Neural progenitor cell (in vitro differentiated cells): ENCODE results near the gene ACOXL. TPM values are rescaled to one million over a fixed set of nuclear protein-coding genes. Genes with fewer than 3 reads are reported as not detected.
A peak's percentile ranks its signal among the peaks of the same experiment; 100 is the strongest.

Experiments used
- DNase-seq: peaks from one replicate; pipeline ENCODE4 v3.0.0-alpha.2; 2016; ENCODE audit warnings: low spot score
- H2AFZ ChIP-seq: fragments of 200-600 bp; sonication (generic); replicated peaks from 2 replicates; pipeline ENCODE4 v1.6.1; 2016; ENCODE audit warnings: antibody characterized with exemption
- H3F3A ChIP-seq: fragments of 200-600 bp; sonication (generic); 2 replicates; pipeline ENCODE4 v1.6.1; 2016; ENCODE audit warnings: antibody characterized with exemption, low read depth
- H3K27ac ChIP-seq: fragments of 200-600 bp; sonication (generic); 2 replicates; pipeline ENCODE4 v1.5.1; 2016; ENCODE audit warnings: mild to moderate bottlenecking
- H3K27me3 ChIP-seq: fragments of 200-600 bp; sonication (generic); 2 replicates; pipeline ENCODE4 v1.6.1; 2016; ENCODE audit warnings: mild to moderate bottlenecking, moderate library complexity
- H3K36me3 ChIP-seq: fragments of 200-600 bp; sonication (generic); 2 replicates; pipeline ENCODE4 v1.5.1; 2016
- H3K4me1 ChIP-seq: fragments of 200-600 bp; sonication (generic); 2 replicates; pipeline ENCODE4 v1.6.1; 2016; ENCODE audit warnings: mixed run types
- H3K4me2 ChIP-seq: fragments of 200-600 bp; sonication (generic); 2 replicates; pipeline ENCODE4 v1.6.1; 2016
- H3K4me3 ChIP-seq: fragments of 200-600 bp; sonication (generic); 2 replicates; pipeline ENCODE4 v1.5.1; 2016
- H3K79me2 ChIP-seq: fragments of 200-600 bp; sonication (generic); 2 replicates; pipeline ENCODE4 v1.6.1; 2016; ENCODE audit warnings: low read depth
- H3K9ac ChIP-seq: fragments of 200-600 bp; sonication (generic); 2 replicates; pipeline ENCODE4 v1.6.1; 2016
- H3K9me3 ChIP-seq: fragments of 200-600 bp; sonication (generic); 2 replicates; pipeline ENCODE4 v1.5.1; 2016; ENCODE audit warnings: low read depth
- H4K20me1 ChIP-seq: fragments of 200-600 bp; sonication (generic); 2 replicates; pipeline ENCODE4 v1.6.1; 2016; ENCODE audit warnings: low read depth
- H3K27ac Mint-ChIP-seq: 3 replicates; pipeline ENCODE4 v1.8.0; 2021; ENCODE audit warnings: mixed read lengths
- H3K27me3 Mint-ChIP-seq: 2 replicates; pipeline ENCODE4 v1.8.0; 2022; ENCODE audit warnings: low read depth, mild to moderate bottlenecking, inconsistent platforms, moderate library complexity, mixed read lengths; ENCODE audit not compliant: insufficient read depth
- H3K36me3 Mint-ChIP-seq: 3 replicates; pipeline ENCODE4 v1.8.0; 2021; ENCODE audit warnings: mixed read lengths
- H3K4me1 Mint-ChIP-seq: 3 replicates; pipeline ENCODE4 v1.8.0; 2021; ENCODE audit warnings: mixed read lengths
- H3K4me3 Mint-ChIP-seq: 3 replicates; pipeline ENCODE4 v1.8.0; 2021; ENCODE audit warnings: mild to moderate bottlenecking, moderate library complexity, mixed read lengths
- H3K9me3 Mint-ChIP-seq: 3 replicates; pipeline ENCODE4 v1.8.0; 2020; ENCODE audit warnings: mixed read lengths
- EZH2 ChIP-seq: fragments of 200-600 bp; sonication (generic); IDR thresholded peaks from 2 replicates; pipeline ENCODE4 v1.6.1; 2017; ENCODE audit warnings: antibody characterized with exemption, mild to moderate bottlenecking, moderate library complexity
- EZH2phosphoT487 ChIP-seq: fragments of 200-600 bp; sonication (generic); IDR thresholded peaks from 2 replicates; pipeline ENCODE4 v1.6.1; 2017; ENCODE audit warnings: antibody characterized with exemption
- total RNA-seq: library from RNA; depleted of rRNA; stranded (reverse); fragments of >200 nt; gene quantifications from 2 replicates; pipeline ENCODE4 v1.2.3, GENCODE V29; 2015; ENCODE audit warnings: low replicate concordance
- TF ChIP-seq, protein P1 (sequence below): fragments of 200-600 bp; sonication (generic); IDR thresholded peaks from 2 replicates; pipeline ENCODE4 v1.5.1; 2017; ENCODE audit warnings: antibody characterized with exemption, mild to moderate bottlenecking

The ACOXL gene
- total RNA-seq, 1 donor from 2014 or later = 2.9 TPM

DNA sequence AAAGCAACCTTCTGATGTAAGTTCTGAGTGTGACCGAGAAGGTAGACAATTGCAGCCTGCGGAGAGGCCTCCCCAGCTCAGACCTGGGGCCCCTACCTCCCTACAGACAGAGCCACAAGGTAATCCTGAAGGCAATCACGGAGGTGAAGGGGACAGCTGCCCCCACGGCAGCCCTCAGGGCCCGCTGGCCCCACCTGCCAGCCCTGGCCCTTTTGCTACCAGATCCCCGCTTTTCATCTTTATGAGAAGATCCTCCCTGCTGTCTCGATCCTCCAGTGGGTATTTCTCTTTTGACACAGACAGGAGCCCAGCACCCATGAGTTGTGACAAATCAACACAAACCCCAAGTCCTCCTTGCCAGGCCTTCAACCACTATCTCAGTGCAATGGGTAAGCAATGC lies 391.4 kb downstream of the ACOXL start:
- peaks cover 36% of the 10 kb centered on the region for H3K4me1 ChIP-seq
- Mint-ChIP-seq H3K4me1 (peaks cover 38% of the 10 kb centered on the region), H3K4me3 (peak overlapping the region; percentile 93), H3K36me3 (peaks cover 43% of the 10 kb centered on the region), H3K27ac (no peak overlapping the region), H3K27me3 (peaks cover 19% of the 10 kb centered on the region), H3K9me3 (no peaks in the 10 kb centered on the region)
- H2AFZ ChIP-seq = no peak overlapping the region
- no peak for TF ChIP-seq EZH2phosphoT487
- TF ChIP-seq, protein P1, sequence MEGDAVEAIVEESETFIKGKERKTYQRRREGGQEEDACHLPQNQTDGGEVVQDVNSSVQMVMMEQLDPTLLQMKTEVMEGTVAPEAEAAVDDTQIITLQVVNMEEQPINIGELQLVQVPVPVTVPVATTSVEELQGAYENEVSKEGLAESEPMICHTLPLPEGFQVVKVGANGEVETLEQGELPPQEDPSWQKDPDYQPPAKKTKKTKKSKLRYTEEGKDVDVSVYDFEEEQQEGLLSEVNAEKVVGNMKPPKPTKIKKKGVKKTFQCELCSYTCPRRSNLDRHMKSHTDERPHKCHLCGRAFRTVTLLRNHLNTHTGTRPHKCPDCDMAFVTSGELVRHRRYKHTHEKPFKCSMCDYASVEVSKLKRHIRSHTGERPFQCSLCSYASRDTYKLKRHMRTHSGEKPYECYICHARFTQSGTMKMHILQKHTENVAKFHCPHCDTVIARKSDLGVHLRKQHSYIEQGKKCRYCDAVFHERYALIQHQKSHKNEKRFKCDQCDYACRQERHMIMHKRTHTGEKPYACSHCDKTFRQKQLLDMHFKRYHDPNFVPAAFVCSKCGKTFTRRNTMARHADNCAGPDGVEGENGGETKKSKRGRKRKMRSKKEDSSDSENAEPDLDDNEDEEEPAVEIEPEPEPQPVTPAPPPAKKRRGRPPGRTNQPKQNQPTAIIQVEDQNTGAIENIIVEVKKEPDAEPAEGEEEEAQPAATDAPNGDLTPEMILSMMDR = no peak
- TF ChIP-seq EZH2 = no peak
- H3K9me3 ChIP-seq = no peaks in the 10 kb centered on the region
- DNase-seq = no peak
- H3K27me3 ChIP-seq = peaks cover 16% of the 10 kb centered on the region
- no peak overlapping the region for H3K27ac ChIP-seq
- H3K4me2 ChIP-seq = peak overlapping the region; percentile 85
- H3K36me3 ChIP-seq = peaks cover 39% of the 10 kb centered on the region
- H3K4me3 ChIP-seq = peak overlapping the region; percentile 95
- peaks cover 23% of the 10 kb centered on the region for H3F3A ChIP-seq
- peaks cover 76% of the 10 kb centered on the region for H3K79me2 ChIP-seq
- H4K20me1 ChIP-seq = peaks cover 76% of the 10 kb centered on the region
- peak overlapping the region; percentile 74 for H3K9ac ChIP-seq

DNA sequence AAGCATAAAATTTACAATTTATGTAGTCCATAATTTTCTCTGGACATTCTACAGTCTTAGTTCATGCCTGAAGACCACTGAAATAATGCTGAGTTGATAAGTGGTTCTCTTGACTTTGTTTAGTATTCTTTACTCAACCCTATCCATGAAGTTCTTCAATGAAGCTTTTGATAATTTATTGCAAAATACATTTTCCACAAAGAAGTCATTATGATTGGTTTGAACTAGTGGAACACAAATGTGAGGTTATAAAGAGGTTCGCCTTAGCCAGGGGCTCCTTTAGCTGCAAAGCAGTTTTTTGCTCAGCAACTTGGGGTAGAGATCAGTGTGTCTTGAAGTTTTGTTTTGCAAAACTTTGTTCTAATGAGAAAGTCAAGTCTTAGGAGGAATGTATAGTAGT lies 394.2 kb downstream of the ACOXL start:
- peaks cover 1% of the 10 kb centered on the region for H3K27me3 Mint-ChIP-seq
- no peak overlapping the region for H3K27ac ChIP-seq
- H3K4me3 Mint-ChIP-seq = no peak overlapping the region

DNA sequence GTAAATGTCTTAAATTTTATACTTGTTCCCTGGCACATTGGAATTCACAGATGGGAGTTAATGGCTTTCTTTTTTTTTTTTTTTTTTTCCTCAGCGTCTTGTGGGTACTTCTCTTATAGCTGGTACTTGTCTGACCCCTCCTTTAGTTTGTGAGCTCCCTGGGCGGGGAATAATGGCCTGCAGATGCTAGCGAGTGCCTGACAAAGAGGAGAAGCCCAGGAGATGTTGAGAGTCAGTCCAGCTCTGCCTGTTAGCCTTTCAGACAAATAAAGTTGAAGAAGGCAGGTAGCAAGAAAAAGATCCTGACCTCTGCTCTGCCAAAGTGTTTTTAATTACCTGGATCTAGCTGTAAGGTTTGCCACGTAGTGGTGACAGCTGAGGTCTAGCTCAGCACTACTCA lies 395.0 kb downstream of the ACOXL start:
- no peaks in the 10 kb centered on the region for H3K27me3 Mint-ChIP-seq
- H3F3A ChIP-seq = peaks cover 8% of the 10 kb centered on the region

More for the DNA sequence above, 394.2 kb downstream of the ACOXL start:
- DNase-seq = no peak
- Histone ChIP-seq H4K20me1 (peaks cover 94% of the 10 kb centered on the region), H3K36me3 (peaks cover 55% of the 10 kb centered on the region), H3K79me2 (peaks cover 97% of the 10 kb centered on the region), H3K27me3 (no peaks in the 10 kb centered on the region), H3F3A (peaks cover 8% of the 10 kb centered on the region), H3K4me1 (peaks cover 30% of the 10 kb centered on the region), H3K9me3 (no peaks in the 10 kb centered on the region), H3K9ac (no peak overlapping the region), H3K4me3 (peak overlapping the region; percentile 15), H3K4me2 (peak overlapping the region; percentile 48), H2AFZ (no peak overlapping the region)
- no peak for TF ChIP-seq EZH2
- TF ChIP-seq EZH2phosphoT487 = no peak
- TF ChIP-seq, protein P1 = no peak
- Mint-ChIP-seq H3K9me3 (no peaks in the 10 kb centered on the region), H3K36me3 (peaks cover 63% of the 10 kb centered on the region), H3K27ac (no peak overlapping the region), H3K4me1 (peaks cover 37% of the 10 kb centered on the region)

More for the DNA sequence above, 395.0 kb downstream of the ACOXL start:
- no peak overlapping the region for H2AFZ ChIP-seq
- no peak overlapping the region for H3K4me3 ChIP-seq
- peaks cover 94% of the 10 kb centered on the region for H4K20me1 ChIP-seq
- H3K9ac ChIP-seq = no peak overlapping the region
- H3K36me3 ChIP-seq = peaks cover 56% of the 10 kb centered on the region
- H3K4me1 ChIP-seq = peaks cover 30% of the 10 kb centered on the region
- DNase-seq = no peak
- peaks cover 98% of the 10 kb centered on the region for H3K79me2 ChIP-seq
- no peaks in the 10 kb centered on the region for H3K9me3 ChIP-seq
- Mint-ChIP-seq H3K4me1 (peaks cover 37% of the 10 kb centered on the region), H3K9me3 (no peaks in the 10 kb centered on the region), H3K4me3 (no peak overlapping the region), H3K36me3 (peaks cover 69% of the 10 kb centered on the region), H3K27ac (no peak overlapping the region)
- no peaks in the 10 kb centered on the region for H3K27me3 ChIP-seq
- TF ChIP-seq, protein P1 = no peak
- TF ChIP-seq EZH2 (no peak), EZH2phosphoT487 (no peak)
- peak overlapping the region; percentile 48 for H3K4me2 ChIP-seq
- no peak overlapping the region for H3K27ac ChIP-seq
